DND-41 (cell line): ENCODE results near the gene NOS1AP.

Experiments
- ATAC-seq: fragments of 200-7000 bp; cut with Tn5 transposase; 3 replicates; pipeline ENCODE4 v1.9.1; 2021; ENCODE audit warnings: low read depth; ENCODE audit not compliant: insufficient read depth
- DNase-seq: peaks from one replicate; pipeline ENCODE4 v3.0.0-alpha.2; 2020
- H2AFZ ChIP-seq: 2 replicates; pipeline ENCODE4 v1.6.0; 2012; ENCODE audit warnings: low read depth, low read length
- H3K27ac ChIP-seq: 2 replicates; pipeline ENCODE4 v1.5.1; 2012; ENCODE audit warnings: low read length, inconsistent platforms
- H3K27me3 ChIP-seq: fragments of 200-600 bp; sonication (generic); 2 replicates; pipeline ENCODE4 v1.6.0; 2012; ENCODE audit warnings: low read length, mild to moderate bottlenecking, inconsistent platforms; ENCODE audit not compliant: insufficient read depth, poor library complexity
- H3K36me3 ChIP-seq: 2 replicates; pipeline ENCODE4 v1.5.1; 2012; ENCODE audit warnings: low read length, inconsistent platforms; ENCODE audit not compliant: insufficient read depth
- H3K4me1 ChIP-seq: 2 replicates; pipeline ENCODE4 v1.5.1; 2012; ENCODE audit warnings: mild to moderate bottlenecking, low read length; ENCODE audit not compliant: insufficient read depth
- H3K4me2 ChIP-seq: 2 replicates; pipeline ENCODE4 v1.6.0; 2012; ENCODE audit warnings: mild to moderate bottlenecking, moderate library complexity, low read length, inconsistent platforms; ENCODE audit not compliant: insufficient read depth
- H3K4me3 ChIP-seq, 2 experiments: fragments of 200-600 bp in 1 of 2; shearing (Covaris generic) in 1 of 2; 2 replicates each; pipeline ENCODE4 v1.5.1; 2012 to 2016; ENCODE audit warnings: inconsistent platforms in 2 of 2, low read length in 2 of 2, mild to moderate bottlenecking in 2 of 2, low read depth in 1 of 2, moderate library complexity in 1 of 2
- H3K79me2 ChIP-seq: 2 replicates; pipeline ENCODE4 v1.6.0; 2012; ENCODE audit warnings: low read length, inconsistent platforms; ENCODE audit not compliant: insufficient read depth
- H3K9ac ChIP-seq: 2 replicates; pipeline ENCODE4 v1.6.0; 2012; ENCODE audit warnings: low read depth, mild to moderate bottlenecking, inconsistent platforms, low read length, moderate library complexity
- H3K9me3 ChIP-seq: 2 replicates; pipeline ENCODE4 v1.5.1; 2012; ENCODE audit warnings: low read length, moderate library complexity, mild to moderate bottlenecking, inconsistent platforms; ENCODE audit not compliant: insufficient read depth, severe bottlenecking
- H4K20me1 ChIP-seq: 2 replicates; pipeline ENCODE4 v1.6.0; 2012; ENCODE audit warnings: low read length; ENCODE audit not compliant: insufficient read depth
- CTCF ChIP-seq: IDR thresholded peaks from 2 replicates; pipeline ENCODE4 v1.5.1; 2012; ENCODE audit warnings: borderline replicate concordance, low read length, moderate library complexity, mild to moderate bottlenecking; ENCODE audit not compliant: poor library complexity, severe bottlenecking; ENCODE audit errors: extremely low read depth
- EZH2 ChIP-seq: IDR thresholded peaks from 3 replicates; pipeline ENCODE4 v1.6.1; 2012; ENCODE audit warnings: borderline replicate concordance, low read depth, mild to moderate bottlenecking, moderate library complexity, low read length, inconsistent platforms; ENCODE audit not compliant: severe bottlenecking

NOS1AP gene

GRCh38 chr1:162137179-162137960 lies 67.9 kb downstream of the NOS1AP start:
- H3K36me3 ChIP-seq: no peaks in the 10 kb centered on the region
- H3K4me3 ChIP-seq: no peak overlapping the region
- H3K9me3 ChIP-seq: no peaks in the 10 kb centered on the region
- no peaks in the 10 kb centered on the region for H3K79me2 ChIP-seq
- H4K20me1 ChIP-seq: no peaks in the 10 kb centered on the region
- TF ChIP-seq CTCF (no peak), EZH2 (no peak)
- no peak overlapping the region for H3K27ac ChIP-seq
- H3K9ac ChIP-seq: no peak overlapping the region
- H3K27me3 ChIP-seq: peaks cover 26% of the 10 kb centered on the region
- H3K4me1 ChIP-seq: no peaks in the 10 kb centered on the region
- H2AFZ ChIP-seq: no peak overlapping the region
- DNase-seq (no peak), ATAC-seq (no peak)
- no peak overlapping the region for H3K4me2 ChIP-seq

- Histone ChIP-seq H3K27ac (no peak overlapping the region), H3K4me2 (no peak overlapping the region), H3K9ac (no peak overlapping the region), H3K4me1 (no peaks in the 10 kb centered on the region), H3K27me3 (peaks cover 26% of the 10 kb centered on the region), H2AFZ (no peak overlapping the region), H3K79me2 (no peaks in the 10 kb centered on the region), H3K9me3 (no peaks in the 10 kb centered on the region), H4K20me1 (no peaks in the 10 kb centered on the region), H3K4me3 (no peak overlapping the region), H3K36me3 (no peaks in the 10 kb centered on the region)
- DNase-seq (no peak), ATAC-seq (no peak)
- TF ChIP-seq CTCF (no peak), EZH2 (no peak)
Measured at GRCh38 chr1:162138112-162138511, 68.6 kb downstream of the NOS1AP start.

GRCh38 chr1:162138599-162139181 lies 69.2 kb downstream of the NOS1AP start:
- no peak for TF ChIP-seq CTCF
- ATAC-seq (no peak), DNase-seq (no peak)
- H3K27me3 ChIP-seq: peaks cover 26% of the 10 kb centered on the region
- no peak overlapping the region for H3K27ac ChIP-seq
- no peaks in the 10 kb centered on the region for H3K36me3 ChIP-seq
- no peaks in the 10 kb centered on the region for H3K79me2 ChIP-seq
- H3K9me3 ChIP-seq: no peaks in the 10 kb centered on the region
- no peak overlapping the region for H3K4me2 ChIP-seq
- no peak overlapping the region for H3K9ac ChIP-seq
- no peaks in the 10 kb centered on the region for H3K4me1 ChIP-seq
- no peak overlapping the region for H2AFZ ChIP-seq
- H3K4me3 ChIP-seq: no peak overlapping the region
- no peaks in the 10 kb centered on the region for H4K20me1 ChIP-seq
